Non-pigmented ciliary epithelial cell (primary cell): ENCODE data around the gene AP5S1.
"Not testable (repeated sequence)": the region's sequence is repeated elsewhere in the genome, so short reads cannot be mapped to it uniquely, and the experiment has no call there.

ENCODE experiments used
- DNase-seq: peaks from one replicate; pipeline ENCODE4 v3.0.0-alpha.2; 2010; ENCODE audit warnings: low read depth

The AP5S1 gene

DNA sequence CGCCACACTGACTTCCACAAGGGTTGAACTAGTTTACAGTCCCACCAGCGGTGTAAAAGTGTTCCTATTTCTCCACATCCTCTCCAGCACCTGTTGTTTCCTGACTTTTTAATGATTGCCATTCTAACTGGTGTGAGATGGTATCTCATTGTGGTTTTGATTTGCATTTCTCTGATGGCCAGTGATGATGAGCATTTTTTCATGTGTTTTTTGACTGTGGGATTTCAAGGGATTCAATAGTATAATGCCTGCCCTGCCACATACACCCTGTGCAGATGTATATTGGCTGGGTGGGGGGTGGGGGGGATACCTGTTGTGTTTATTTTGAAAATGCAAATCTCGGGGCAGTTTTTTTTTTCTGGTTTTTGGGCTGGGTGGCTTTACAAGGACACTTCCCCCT is 26.2 kb upstream of the AP5S1 start:
- not testable (repeated sequence) for DNase-seq

DNA sequence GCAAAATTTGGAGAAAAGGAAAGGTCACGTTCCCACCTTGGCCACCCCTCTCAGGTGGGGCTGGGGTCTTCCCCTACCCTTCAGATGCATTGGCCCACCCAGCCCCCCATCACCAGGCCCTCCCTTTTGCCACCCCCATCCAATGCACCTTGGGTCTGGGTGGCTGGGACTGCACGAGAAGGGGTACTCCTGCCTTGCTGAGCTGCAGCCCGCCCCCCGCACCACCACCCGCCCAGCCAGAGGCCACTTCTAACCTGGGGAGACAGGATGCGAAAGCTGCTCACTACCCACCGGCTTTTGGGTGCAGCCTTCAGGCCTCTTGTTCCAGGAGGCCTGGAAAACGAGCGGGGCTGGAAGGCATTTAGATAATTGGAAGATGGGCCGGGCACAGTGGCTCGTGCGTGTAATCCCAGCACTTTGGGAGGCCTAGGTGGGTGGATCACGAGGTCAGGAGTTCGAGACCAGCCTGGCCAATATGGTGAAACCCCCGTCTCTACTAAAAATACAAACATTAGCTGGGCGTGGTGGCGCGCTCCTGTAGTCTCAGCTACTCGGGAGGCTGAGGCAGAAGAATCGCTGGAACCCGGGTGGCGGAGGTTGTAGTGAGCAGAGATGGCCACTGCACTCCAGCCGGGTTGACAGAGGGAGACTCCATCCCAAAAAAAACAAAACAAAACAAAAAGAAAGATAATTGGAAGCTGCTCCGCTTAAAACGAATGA is 25.5 kb upstream of the AP5S1 start:
- DNase-seq, result no peak

DNA sequence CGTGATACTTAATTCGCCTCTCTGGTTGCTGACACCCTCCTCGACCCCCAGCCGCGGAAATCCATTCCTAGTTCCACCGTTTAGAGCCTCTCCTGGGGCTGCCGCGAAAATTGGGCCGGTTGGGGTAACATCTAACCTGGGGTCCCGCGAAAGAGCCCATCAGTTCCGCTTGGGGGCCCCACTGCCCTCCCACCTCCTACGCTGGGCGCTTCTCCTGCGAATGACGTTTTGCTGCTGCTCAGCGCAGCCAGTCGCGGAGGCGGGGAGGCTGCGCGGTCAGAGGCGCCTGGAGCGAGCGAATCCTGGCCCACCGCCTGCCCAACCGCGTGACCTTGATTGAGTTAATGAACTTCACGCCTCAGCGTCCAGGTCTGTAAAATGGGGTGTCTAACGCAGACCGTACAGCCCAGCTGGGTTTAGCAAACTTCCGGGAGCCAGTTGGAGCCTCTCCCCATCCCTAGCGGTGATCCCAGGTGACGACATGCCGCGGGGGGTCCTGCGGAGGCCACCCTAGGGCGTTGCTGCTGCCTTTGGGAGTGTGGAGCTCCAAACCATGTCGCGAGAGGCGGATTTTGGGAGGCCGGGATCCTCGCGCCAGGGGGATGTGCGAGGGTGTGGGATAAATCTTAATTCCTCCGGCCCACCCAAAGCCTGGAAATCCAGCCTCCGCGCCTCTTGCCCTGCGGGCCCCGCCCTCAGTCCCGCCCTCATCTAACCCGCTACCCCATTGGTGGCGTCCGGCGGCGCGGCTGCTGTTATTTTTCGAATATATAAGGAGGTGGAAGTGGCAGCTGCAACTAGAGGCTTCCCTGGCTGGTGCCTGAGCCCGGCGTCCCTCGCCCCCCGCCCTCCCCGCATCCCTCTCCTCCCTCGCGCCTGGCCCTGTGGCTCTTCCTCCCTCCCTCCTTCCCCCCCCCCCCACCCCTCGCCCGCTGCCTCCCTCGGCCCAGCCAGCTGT is 24.6 kb upstream of the AP5S1 start, which contains the start of gene CDC25B:
CDC25B (plus strand) TSS at position 800 of the 958 bp plus-strand sequence. CDS start 222 bp downstream, outside the sequence.
- no peak for DNase-seq

DNA sequence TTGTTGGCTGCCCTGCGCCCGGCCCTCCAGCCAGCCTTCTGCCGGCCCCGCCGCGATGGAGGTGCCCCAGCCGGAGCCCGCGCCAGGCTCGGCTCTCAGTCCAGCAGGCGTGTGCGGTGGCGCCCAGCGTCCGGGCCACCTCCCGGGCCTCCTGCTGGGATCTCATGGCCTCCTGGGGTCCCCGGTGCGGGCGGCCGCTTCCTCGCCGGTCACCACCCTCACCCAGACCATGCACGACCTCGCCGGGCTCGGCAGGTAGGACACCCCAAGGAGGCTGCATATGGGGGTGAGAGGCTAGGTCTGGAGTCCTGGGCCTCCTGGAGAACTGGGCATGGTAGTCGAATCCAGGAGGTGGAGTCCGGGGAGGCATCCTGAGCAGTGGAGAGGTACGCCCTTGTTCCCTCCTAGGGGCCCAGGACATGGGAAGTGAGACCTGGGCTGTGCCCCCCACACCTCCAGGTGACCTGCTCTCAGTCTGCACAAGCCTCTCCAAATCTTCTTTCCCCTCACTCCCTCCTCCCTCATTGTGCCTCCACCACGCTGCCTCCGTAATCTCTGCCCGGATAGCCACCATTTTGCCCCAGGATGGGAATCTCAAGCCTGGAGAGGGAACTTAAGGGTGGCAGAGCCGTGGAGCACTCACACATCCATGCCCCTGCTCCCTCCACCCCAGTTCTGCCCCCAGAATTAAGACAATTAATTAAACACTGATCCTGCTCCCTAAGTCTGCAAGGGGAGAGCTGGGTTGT is 23.7 kb upstream of the AP5S1 start:
- no peak for DNase-seq

DNA sequence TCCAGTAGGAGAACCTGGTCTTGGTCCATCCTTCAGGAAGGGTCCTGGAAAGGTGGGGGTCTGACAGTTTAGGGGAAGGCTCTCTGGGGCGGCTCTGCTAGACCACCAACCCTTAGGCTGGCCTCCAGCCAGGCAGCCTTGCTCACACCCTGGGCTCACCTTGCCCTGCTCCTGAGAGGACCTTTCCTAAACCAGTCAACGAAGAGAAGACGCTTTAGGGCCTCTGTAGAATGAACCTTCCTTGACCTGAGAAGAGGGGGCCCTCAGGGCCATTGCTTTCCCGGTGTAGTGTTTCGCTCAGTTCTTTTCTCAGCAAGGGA is 23.2 kb upstream of the AP5S1 start:
- DNase-seq, result no peak

DNA sequence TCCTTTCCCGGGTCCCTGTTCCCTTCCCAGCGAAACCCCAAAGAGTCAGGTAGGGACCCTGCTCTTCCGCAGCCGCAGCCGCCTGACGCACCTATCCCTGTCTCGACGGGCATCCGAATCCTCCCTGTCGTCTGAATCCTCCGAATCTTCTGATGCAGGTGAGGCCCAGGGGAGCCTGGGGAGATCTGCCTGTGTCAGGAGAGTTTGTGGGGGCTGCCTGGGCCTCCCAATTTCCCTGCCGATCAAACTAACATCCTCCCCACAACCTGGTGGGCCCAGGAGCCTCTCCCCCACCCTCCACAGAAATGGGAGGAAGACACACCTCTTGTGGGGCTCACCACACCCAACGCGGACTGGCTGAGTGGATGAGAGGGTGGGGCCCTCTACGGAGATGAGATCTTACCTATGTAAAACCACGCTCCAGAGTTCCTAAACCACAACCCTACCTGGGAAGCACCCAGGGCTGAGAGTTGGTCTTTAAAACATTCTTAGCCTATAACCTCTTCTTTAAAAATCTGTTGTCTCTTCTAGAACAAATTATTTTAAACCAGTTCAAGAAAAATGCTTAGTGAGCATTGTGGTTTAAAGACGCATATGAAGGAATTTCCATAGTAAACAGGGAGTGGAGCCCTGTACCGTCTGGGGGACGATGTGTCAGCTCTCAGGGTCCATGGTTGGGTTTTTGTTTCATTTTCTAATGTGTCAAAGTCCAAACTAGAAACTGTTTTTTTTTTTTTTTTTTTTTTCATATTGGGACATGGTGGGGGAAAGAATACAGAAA is 22.6 kb upstream of the AP5S1 start:
- DNase-seq, result no peak

DNA sequence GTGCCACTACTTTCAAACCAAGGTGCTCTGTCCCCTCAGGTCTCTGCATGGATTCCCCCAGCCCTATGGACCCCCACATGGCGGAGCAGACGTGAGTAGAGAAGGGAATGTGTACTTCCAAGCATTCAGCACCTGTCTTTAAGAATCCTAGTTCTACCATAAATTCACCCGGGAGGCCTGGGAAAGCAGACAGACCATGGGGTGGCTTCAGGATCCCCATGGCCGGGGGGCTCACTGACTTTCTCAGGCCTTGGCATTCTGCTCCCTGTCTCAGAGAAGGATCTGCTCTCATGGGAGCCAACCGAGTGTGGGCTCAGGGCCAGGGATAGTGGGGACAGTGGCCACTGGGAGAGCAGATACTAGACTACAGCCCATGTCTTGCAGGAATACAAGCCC is 22.0 kb upstream of the AP5S1 start:
- DNase-seq, result no peak

DNA sequence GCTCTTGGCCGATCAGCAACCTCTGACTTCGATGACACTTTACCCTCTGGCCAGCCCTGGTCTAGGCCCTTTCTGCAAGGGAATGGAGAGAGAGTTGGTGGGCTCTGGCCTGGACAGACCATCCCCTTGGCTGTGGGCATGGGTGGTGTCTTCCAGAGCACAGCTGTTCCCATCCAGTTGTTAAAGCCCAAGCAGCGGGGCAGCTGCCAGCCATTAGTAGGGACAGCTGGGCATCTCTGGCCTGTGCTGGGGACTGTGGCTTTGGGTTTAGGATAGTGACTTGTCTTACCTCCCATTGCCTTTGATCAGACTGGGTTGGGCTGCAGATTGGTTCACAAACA is 21.5 kb upstream of the AP5S1 start:
- DNase-seq, result no peak

DNA sequence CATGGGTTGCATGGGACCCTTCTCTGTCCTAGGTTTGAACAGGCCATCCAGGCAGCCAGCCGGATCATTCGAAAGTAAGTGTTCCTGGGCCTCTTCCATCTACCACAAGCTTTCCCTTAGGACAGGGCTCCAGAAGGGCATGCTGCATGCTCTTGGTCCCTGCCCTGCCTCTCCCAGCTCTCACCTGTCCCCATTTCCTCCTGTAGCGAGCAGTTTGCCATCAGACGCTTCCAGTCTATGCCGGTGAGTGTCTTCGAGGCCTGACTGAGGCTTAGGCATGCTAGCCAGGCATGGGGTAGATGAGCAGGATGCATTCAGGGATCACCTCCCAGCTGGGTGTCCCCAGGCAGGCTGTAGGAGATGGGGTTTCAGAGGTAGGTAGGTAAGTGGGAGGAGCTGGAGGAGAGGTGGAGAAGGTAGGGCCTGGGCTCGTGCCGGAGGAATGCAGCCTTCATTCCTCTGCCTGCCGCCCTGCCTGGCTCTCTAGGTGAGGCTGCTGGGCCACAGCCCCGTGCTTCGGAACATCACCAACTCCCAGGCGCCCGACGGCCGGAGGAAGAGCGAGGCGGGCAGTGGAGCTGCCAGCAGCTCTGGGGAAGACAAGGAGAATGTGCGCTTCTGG is 20.0 kb upstream of the AP5S1 start:
- DNase-seq, result no peak

DNA sequence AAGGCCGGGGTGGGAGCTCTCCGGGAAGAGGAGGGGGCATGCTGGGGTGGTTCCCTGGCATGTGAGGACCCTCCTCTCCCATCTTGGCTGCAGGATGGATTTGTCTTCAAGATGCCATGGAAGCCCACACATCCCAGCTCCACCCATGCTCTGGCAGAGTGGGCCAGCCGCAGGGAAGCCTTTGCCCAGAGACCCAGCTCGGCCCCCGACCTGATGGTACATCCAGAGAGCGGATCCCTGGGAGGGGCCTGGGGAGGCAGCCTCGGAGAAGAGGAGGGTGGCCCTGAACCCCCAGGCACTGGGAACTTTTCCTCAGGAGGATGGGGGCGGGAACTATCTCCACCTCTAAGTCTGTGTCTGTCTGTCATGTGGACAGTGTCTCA is 19.5 kb upstream of the AP5S1 start:
- DNase-seq, result no peak

DNA sequence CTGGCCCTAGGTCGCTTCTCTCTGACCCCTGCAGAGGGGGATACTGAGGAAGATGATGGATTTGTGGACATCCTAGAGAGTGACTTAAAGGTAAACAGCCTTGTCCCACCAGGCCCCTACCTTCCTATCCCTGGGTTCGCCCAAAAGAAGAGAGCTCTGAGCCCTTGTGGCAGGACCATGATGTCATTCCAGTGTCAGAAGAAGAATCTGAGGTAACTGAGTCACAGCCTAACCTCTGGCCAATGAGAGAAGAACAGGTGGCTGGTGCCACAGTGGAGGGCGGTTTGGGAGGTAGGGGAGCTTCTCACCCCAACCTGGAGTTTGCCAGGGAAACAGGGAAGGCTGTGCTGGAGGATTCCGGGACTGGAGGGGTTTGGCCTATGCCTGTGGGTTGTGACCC is 19.0 kb upstream of the AP5S1 start:
- DNase-seq, result no peak

DNA sequence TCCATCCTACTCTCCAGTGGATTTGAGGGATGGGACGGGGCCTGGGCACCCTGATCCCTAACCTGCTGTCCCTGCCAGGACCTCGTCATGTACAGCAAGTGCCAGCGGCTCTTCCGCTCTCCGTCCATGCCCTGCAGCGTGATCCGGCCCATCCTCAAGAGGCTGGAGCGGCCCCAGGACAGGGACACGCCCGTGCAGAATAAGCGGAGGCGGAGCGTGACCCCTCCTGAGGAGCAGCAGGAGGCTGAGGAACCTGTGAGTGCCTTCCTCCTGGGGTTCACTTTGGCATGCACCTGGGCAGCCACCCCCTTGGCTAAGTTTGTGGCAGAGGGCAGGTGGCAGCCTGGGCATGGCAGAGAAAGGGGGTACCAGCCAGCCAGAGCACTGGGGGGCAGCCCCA is 18.5 kb upstream of the AP5S1 start:
- no peak for DNase-seq

DNA sequence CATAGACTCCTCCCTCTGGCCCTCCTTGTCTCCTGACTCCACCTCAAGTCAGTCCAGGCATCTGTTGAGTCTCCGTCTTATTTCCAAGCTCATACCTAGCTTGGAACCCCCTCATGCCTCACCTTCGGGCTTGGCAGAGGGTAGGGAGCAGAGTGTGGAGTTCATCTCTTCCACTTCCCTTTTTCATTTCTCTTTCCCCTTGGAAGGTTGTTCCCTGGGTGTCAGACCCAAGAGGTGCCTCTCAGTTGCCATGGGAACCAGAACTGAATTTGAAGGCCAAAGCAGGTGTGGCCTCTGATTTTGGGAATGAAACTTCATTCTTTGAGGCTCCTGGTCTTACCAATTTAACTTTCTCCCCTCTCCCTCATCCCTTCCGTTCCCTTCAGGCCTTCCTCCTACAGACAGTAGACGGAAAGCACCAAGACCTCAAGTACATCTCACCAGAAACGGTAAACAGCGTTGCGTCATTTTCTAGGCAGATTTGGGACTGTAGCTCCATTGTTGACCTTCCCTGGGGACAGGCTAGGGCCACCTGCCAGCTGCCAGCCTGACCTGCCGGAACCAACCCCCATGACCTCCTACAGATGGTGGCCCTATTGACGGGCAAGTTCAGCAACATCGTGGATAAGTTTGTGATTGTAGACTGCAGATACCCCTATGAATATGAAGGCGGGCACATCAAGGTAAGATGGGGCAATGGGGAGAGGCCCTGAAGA is 17.7 kb upstream of the AP5S1 start:
- no peak for DNase-seq

DNA sequence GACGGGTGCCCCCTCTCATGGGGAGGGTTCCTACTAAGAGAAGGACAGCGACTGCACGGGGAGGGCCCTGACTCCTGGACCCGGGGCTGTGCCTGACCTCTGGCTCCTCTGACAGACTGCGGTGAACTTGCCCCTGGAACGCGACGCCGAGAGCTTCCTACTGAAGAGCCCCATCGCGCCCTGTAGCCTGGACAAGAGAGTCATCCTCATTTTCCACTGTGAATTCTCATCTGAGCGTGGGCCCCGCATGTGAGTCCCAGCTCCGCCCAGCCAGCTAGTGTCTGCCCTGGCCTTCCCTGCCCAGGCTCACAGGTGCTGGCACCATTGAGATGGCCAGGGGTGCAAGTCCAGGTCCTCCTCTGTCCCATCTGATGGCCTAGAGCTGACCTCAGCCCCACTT is 17.1 kb upstream of the AP5S1 start:
- DNase-seq, result no peak

DNA sequence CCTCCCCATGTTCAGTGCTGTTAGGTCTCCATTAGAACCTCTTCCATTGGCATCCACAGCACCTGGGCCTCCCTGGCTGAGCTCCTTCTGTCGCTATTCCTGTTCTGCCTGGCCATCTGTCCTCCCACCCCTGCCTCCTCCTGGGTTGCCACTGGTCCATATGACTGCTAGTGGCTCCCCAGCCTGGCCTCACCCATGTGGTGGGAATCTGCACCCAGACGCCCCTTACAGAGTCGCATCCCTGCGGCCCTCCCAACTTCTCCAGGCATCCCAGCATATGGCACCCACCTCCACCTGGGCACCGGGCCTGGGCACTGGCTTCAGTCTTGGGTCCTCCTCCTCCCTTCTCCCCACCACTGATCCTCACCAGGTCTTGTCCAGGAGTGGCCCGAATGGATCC is 16.5 kb upstream of the AP5S1 start:
- DNase-seq, result no peak

DNA sequence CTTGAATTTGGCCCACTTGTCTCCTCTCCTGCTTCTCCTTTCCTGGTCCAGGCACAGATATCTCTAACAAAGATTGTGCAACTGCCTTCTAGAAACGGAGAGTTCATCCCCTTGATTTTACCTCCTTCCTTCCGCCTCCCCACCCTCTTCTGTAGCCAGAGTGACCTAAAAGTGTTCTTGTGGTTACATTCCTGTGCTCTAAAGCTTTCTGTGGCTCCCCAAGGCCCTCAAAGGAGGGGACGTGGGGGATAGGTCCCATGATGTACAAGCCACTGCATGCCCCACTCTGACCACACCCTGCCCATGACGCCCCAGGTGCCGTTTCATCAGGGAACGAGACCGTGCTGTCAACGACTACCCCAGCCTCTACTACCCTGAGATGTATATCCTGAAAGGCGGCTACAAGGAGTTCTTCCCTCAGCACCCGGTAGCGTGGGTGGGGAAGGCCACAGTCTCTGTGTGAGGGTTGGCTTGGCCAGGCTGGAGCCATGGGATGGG is 16.0 kb upstream of the AP5S1 start:
- DNase-seq, result no peak

DNA sequence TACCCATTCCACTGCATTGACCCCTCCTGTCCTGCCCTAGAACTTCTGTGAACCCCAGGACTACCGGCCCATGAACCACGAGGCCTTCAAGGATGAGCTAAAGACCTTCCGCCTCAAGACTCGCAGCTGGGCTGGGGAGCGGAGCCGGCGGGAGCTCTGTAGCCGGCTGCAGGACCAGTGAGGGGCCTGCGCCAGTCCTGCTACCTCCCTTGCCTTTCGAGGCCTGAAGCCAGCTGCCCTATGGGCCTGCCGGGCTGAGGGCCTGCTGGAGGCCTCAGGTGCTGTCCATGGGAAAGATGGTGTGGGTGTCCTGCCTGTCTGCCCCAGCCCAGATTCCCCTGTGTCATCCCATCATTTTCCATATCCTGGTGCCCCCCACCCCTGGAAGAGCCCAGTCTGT is 15.6 kb upstream of the AP5S1 start:
- no peak for DNase-seq

DNA sequence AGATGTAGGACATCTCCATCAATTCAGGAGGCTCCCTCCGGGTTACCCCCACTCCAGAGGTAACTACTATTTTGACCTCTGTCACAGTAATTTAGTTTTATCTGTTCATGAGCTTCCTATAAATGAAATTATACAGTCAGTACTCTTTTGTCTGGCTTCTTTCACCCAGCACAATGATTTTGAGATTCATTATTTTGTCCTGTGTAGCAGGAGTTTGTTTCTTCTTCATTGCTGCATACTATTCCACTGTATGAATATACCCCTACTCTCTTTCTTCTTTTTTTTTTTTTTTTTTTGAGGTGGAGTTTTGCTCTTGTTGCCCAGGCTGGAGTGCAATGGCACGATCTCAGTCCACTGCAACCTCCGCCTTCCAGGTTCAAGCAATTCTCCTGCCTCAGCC is 11.8 kb upstream of the AP5S1 start:
- no peak for DNase-seq

DNA sequence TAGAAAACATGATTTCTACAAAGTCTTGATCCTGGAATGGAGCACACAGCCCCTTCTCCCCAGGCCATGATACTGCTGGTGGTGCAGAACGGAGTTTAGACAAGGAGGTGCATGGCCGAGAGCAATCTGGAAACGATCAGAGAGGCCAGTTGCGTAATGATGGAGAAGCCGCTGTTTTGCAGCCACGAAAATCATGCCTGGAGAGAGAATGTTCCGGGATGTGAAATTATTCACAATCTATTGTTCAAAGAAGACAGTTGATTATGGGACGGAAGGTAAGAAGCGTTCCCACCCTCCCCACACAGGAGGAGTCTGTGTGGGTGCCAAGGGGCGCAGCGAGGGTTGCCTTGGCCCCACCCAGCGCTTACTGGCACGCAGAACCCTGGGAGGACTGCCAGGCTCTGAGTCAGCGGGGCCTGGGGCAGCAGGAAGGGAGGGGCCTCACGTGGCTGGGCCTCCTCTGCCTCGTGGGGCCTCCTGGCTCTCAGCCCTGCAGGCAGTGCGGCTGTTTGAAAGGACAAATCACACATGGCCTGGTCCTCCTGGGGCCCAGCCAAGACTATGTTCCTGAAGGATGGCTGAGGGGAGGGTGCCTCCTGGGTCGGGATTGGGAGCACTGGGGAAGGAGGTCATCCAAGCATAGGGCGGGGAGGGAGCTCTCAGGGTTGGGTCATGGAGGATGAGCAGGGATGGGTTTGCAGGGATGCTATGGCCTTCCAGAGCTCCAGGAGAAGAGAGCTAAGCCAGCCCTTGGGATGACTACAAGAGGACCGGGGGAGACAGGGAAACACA is 8.7 kb upstream of the AP5S1 start:
- no peak for DNase-seq

DNA sequence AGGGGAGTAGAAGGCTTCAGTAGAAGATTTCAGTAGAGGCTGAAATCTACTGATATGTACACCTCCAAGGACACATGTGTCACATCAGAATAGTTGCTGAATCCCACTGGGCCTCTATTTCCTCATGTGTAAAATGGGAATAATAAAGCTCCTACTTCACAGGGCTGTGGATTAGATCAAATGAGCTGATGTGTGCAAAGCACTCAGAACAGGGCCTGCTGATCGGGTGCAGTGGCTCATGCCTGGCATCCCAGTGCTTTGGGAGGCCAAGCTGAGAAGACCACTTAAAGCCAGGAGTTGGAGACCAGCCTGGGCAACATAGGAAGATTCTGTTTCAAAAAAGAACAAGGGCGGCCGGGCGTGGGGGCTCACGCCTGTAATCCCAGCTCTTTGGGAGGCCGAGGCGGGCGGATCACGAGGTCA is 8.1 kb upstream of the AP5S1 start:
- no peak for DNase-seq
